ENCODE results near the gene TMEM59.

Gene TMEM59

GRCh38 chr1:53981220-53981619 is 71.8 kb downstream of the TMEM59 start:
- DNase-seq, result peak; percentile 28

- no peak for DNase-seq
These were observed 73.1 kb downstream of the TMEM59 start for GRCh38 chr1:53979712-53980450.
